HCEC 1CT (cell line): Measurements from ENCODE around the gene MCF2L.
A peak's percentile ranks its signal among the peaks of the same experiment; 100 is the strongest.
"Not testable (repeated sequence)": the region's sequence is repeated elsewhere in the genome, so short reads cannot be mapped to it uniquely, and the experiment has no call there.

Source experiments
- DNase-seq: peaks from one replicate; pipeline ENCODE4 v3.0.0-alpha.2; 2017

The MCF2L gene

GRCh38 chr13:112968910-112969691, at the start of gene MCF2L:
MCF2L (plus strand) TSS chr13:112969214; CDS start chr13:112969380, 166 bp downstream.
- no peak for DNase-seq

- no peak for DNase-seq
These were observed 45.1 kb upstream of the MCF2L start for GRCh38 chr13:112923962-112924361.

GRCh38 chr13:112924365-112924764, 44.6 kb upstream of the MCF2L start:
- no peak for DNase-seq

- DNase-seq: no peak
These were observed 43.0 kb upstream of the MCF2L start for GRCh38 chr13:112926003-112926402.

GRCh38 chr13:112926993-112927392, 42.0 kb upstream of the MCF2L start:
- no peak for DNase-seq

GRCh38 chr13:112928020-112928971, 40.7 kb upstream of the MCF2L start:
- DNase-seq: no peak

- DNase-seq: no peak
These were observed 39.8 kb upstream of the MCF2L start for GRCh38 chr13:112928972-112929782.

- no peak for DNase-seq
These were observed 39.3 kb upstream of the MCF2L start for GRCh38 chr13:112929783-112930055.

GRCh38 chr13:112930192-112930591, 38.8 kb upstream of the MCF2L start:
- DNase-seq: no peak

- DNase-seq: peak; percentile 67
These were observed 37.7 kb upstream of the MCF2L start for GRCh38 chr13:112931028-112931934.

- DNase-seq: no peak
These were observed 36.0 kb upstream of the MCF2L start for GRCh38 chr13:112932971-112933370.

GRCh38 chr13:112933649-112934048, 35.4 kb upstream of the MCF2L start:
- DNase-seq: no peak

GRCh38 chr13:112934078-112934477, 34.9 kb upstream of the MCF2L start:
- no peak for DNase-seq

- no peak for DNase-seq
These were observed 30.3 kb upstream of the MCF2L start for GRCh38 chr13:112938680-112939079.

GRCh38 chr13:112940236-112940635, 28.8 kb upstream of the MCF2L start:
- no peak for DNase-seq

GRCh38 chr13:112941349-112941748, 27.7 kb upstream of the MCF2L start:
- DNase-seq: no peak

GRCh38 chr13:112941765-112942164, 27.2 kb upstream of the MCF2L start:
- not testable (repeated sequence) for DNase-seq

- DNase-seq: peak; percentile 74
These were observed 26.2 kb upstream of the MCF2L start for GRCh38 chr13:112942689-112943308.

GRCh38 chr13:112943309-112944125, 25.5 kb upstream of the MCF2L start:
- no peak for DNase-seq

GRCh38 chr13:112947796-112948195, 21.2 kb upstream of the MCF2L start:
- no peak for DNase-seq
